NCI-H1417 (cell line): Measurements from ENCODE around the gene ZNF208.
A peak's percentile ranks its signal among the peaks of the same experiment; 100 is the strongest.
"Not testable (repeated sequence)": the region's sequence is repeated elsewhere in the genome, so short reads cannot be mapped to it uniquely, and the experiment has no call there.

Source experiments
- DNase-seq, 3 experiments: peaks; one replicate each; lab custom pipeline; 2025; lab: John Stamatoyannopoulos, UW

ZNF208 gene

GRCh38 chr19:22010437-22011143 lies at the start of gene ZNF208:
ZNF208 (minus strand) TSS chr19:22010943; CDS start chr19:22010794, 149 bp downstream.
- peak in 1 of 3 experiments; percentile 2 for DNase-seq

- DNase-seq = no peak
Observed at GRCh38 chr19:22052644-22053013, 41.9 kb upstream of the ZNF208 start.

GRCh38 chr19:22041151-22041550 lies 30.4 kb upstream of the ZNF208 start:
- not testable (repeated sequence) for DNase-seq

GRCh38 chr19:22030680-22031079 lies 19.9 kb upstream of the ZNF208 start:
- no peak for DNase-seq

GRCh38 chr19:22026687-22027086 lies 15.9 kb upstream of the ZNF208 start:
- no peak for DNase-seq

- not testable (repeated sequence) for DNase-seq
Observed at GRCh38 chr19:22025539-22025938, 14.8 kb upstream of the ZNF208 start.

GRCh38 chr19:21970466-21970865 lies 40.3 kb downstream of the ZNF208 start:
- no peak for DNase-seq

GRCh38 chr19:21947775-21948174 lies 63.0 kb downstream of the ZNF208 start:
- DNase-seq = peak in 1 of 3 experiments; percentile 0

- no peak for DNase-seq
Observed at GRCh38 chr19:21940684-21941083, 70.1 kb downstream of the ZNF208 start.

GRCh38 chr19:21934593-21934992 lies 76.2 kb downstream of the ZNF208 start:
- DNase-seq = no peak

GRCh38 chr19:21934131-21934530 lies 76.6 kb downstream of the ZNF208 start:
- DNase-seq = no peak

- DNase-seq = no peak
Observed at GRCh38 chr19:21922276-21922675, 88.5 kb downstream of the ZNF208 start.

GRCh38 chr19:21921691-21922180 lies 89.0 kb downstream of the ZNF208 start:
- DNase-seq = no peak

- DNase-seq = no peak
Observed at GRCh38 chr19:21915411-21915810, 95.3 kb downstream of the ZNF208 start.

GRCh38 chr19:21912654-21913053 lies 98.1 kb downstream of the ZNF208 start:
- peak in 1 of 3 experiments; percentile 5 for DNase-seq

- DNase-seq = no peak
Observed at GRCh38 chr19:21910318-21910717, 100.4 kb downstream of the ZNF208 start.

GRCh38 chr19:21908066-21908465 lies 102.7 kb downstream of the ZNF208 start:
- no peak for DNase-seq

GRCh38 chr19:21907516-21907915 lies 103.2 kb downstream of the ZNF208 start:
- no peak for DNase-seq

GRCh38 chr19:21902571-21902970 lies 108.2 kb downstream of the ZNF208 start:
- DNase-seq = no peak

- no peak for DNase-seq
Observed at GRCh38 chr19:21901861-21902260, 108.9 kb downstream of the ZNF208 start.

- no peak for DNase-seq
Observed at GRCh38 chr19:21900401-21900800, 110.3 kb downstream of the ZNF208 start.

GRCh38 chr19:21891086-21891485 lies 119.7 kb downstream of the ZNF208 start:
- DNase-seq = no peak

- peak in 1 of 3 experiments; percentile 18 for DNase-seq
Observed at GRCh38 chr19:21890017-21890416, 120.7 kb downstream of the ZNF208 start.

- not testable (repeated sequence) for DNase-seq
Observed at GRCh38 chr19:21885516-21885915, 125.2 kb downstream of the ZNF208 start.
